PC-9 (cell line): ENCODE measurements around the gene INSYN2A.

Experiments
- CTCF ChIP-seq: fragments of 200-600 bp; sonication (generic); conservative IDR thresholded peaks from 2 replicates; pipeline ENCODE4 v1.6.1; 2017; ENCODE audit warnings: mixed run types, antibody characterized with exemption, mild to moderate bottlenecking, moderate library complexity
- EZH2 ChIP-seq: fragments of 200-600 bp; sonication (generic); IDR thresholded peaks from 2 replicates; pipeline ENCODE4 v1.8.0; 2017; ENCODE audit warnings: antibody characterized with exemption, low read depth

GRCh38 chr10:127197154-127197432 lies 702 bp upstream of the INSYN2A start:
- no peak for TF ChIP-seq CTCF
- TF ChIP-seq EZH2: no peak
